Heart left ventricle (tissue), 16 donors: Measurements from ENCODE around the gene SLC18B1. TPM values are rescaled to one million over a fixed set of nuclear protein-coding genes. Genes with fewer than 3 reads are reported as not detected.

Experiments used
- ATAC-seq, 4 donors: fragments of 200-7000 bp; cut with Tn5 transposase; one replicate each; pipeline ENCODE4 v1.9.1; 2020 to 2022; ENCODE audit warnings: moderate library complexity in 4 of 4, mild to moderate bottlenecking in 3 of 4, moderate number of reproducible peaks in 1 of 4
- DNase-seq, 5 donors: peaks; one replicate each; pipeline ENCODE4 v3.0.0-alpha.2; 2020
- H3K27ac ChIP-seq, 12 donors: fragments of 200-600 bp; sonication (generic) in 4 of 12; one replicate each; pipeline versions ENCODE4 v1.5.0 to v1.8.0; 2016 to 2022; ENCODE audit warnings: mild to moderate bottlenecking in 2 of 12
- H3K27me3 ChIP-seq, 9 donors: fragments of 200-600 bp; sonication (generic) in 2 of 9; one replicate each; pipeline versions ENCODE4 v1.5.1 to v1.8.0; 2016 to 2022; ENCODE audit warnings: mild to moderate bottlenecking in 3 of 9
- H3K36me3 ChIP-seq, 9 donors: fragments of 200-600 bp; sonication (generic) in 2 of 9; one replicate each; pipeline versions ENCODE4 v1.5.0 to v1.8.0; 2018 to 2022; ENCODE audit warnings: mild to moderate bottlenecking in 2 of 9
- H3K4me1 ChIP-seq, 12 donors: fragments of 200-600 bp; sonication (generic) in 4 of 12; one replicate each; pipeline versions ENCODE4 v1.5.0 to v1.8.0; 2016 to 2022; ENCODE audit warnings: mild to moderate bottlenecking in 3 of 12
- H3K4me3 ChIP-seq, 12 donors: fragments of 200-600 bp; sonication (generic) in 4 of 12; one replicate each; pipeline versions ENCODE4 v1.5.0 to v1.8.0; 2017 to 2022; ENCODE audit warnings: mild to moderate bottlenecking in 9 of 12, moderate library complexity in 4 of 12
- H3K9me3 ChIP-seq, 12 donors: fragments of 200-600 bp; sonication (generic) in 4 of 12; one replicate each; pipeline versions ENCODE4 v1.5.0 to v1.8.0; 2016 to 2022; ENCODE audit warnings: mild to moderate bottlenecking in 1 of 12
- CTCF ChIP-seq, 12 donors: fragments of 200-600 bp; sonication (generic) in 4 of 12; IDR thresholded peaks; one replicate each; pipeline versions ENCODE4 v1.5.0 to v1.8.0; 2018 to 2022; ENCODE audit warnings: antibody characterized with exemption in 12 of 12, mild to moderate bottlenecking in 5 of 12
- POLR2A ChIP-seq, 2 donors: fragments of 450-650 bp; IDR thresholded peaks; one replicate each; pipeline ENCODE4 v1.6.1; 2017; ENCODE audit warnings: antibody characterized with exemption in 2 of 2, mild to moderate bottlenecking in 2 of 2, moderate library complexity in 2 of 2
- WGBS, 4 donors: extraction: QIAGEN DNeasy Blood & Tissue Kit in 2 of 4; methylation state at CpG; one replicate each; pipeline versions ENCODE4 v1.1.5 to v1.1.7; 2013 to 2018; 5-methylcytosine and 5-hydroxymethylcytosine counted together
- intact Hi-C, 10 donors: fragments of 100-400 bp; cut with DNase I; formaldehyde crosslinking; loops; one replicate each; pipeline versions ENCODE4 v1.11.1 to v1.14.2; 2022
- polyA plus RNA-seq, 2 donors: library from polyadenylated mRNA; stranded (reverse); fragments of 200-250 nt; gene quantifications; one replicate each; pipeline ENCODE4 v1.2.3, GENCODE V29; 2013
- total RNA-seq, 9 donors: library from RNA; depleted of rRNA in 2 of 9; stranded (reverse); fragments of >200 nt in 2 of 9; fragmentation: NEBNext Ultra II Directional in 3 of 9; extraction: Animal tissue kit (Norgen Biotek cat#: 25700) in 3 of 9; gene quantifications; one replicate each; pipeline versions ENCODE4 v1.1.0 to v1.2.4, GENCODE V29; 2016 to 2023
- donor health status: ischemic (EF 13 %, LVEDD 7.1; RV severe dilation, severe dysfunction).
- donor health status: healthy with polysubstance abuse.
- donor health status: DM: no; HTN: yes; CAD: no.
- donor health status: DM: no; HTN: no; CAD: no.
- donor health status: ischemic (EF 25% LVEDD 6.9; RV normal size, moderate dysfunction).
- donor health status: ischemic (EF 25% LVEDD 5.7; RV mildly dilated, moderate dysfunction).
- donor health status: healthy.
- donor health status: DM: yes; HTN: yes; CAD: no.
- donor health status: ischemic (EF 35%, LVEDD 5.7; RV mildly dilated, moderate dysfunction).
- donor health status: nonischemic (EF 11% LVEDD 7.7; RV severe dilation, severe dysfunction).
- donor health status: DM: yes; HTN: yes; CAD: no.
- donor health status: PGD.
- donor health status: ischemic (EF 29% LVEDD 5.4; RV normal size, mild dysfunction).
- donor health status: nonischemic (EF 23%, LVEDD 6.1; RV moderate dilation, normal function).

The SLC18B1 gene
- total and polyA plus RNA-seq, 11 donors: 1.1 to 7.4 (median 2.8) TPM

- DNase-seq (peak in 1 of 5 donors; percentile 35), ATAC-seq (peak; percentile 2 to 11 (median 9))
- Histone ChIP-seq H3K4me1 (peaks cover 0 to 43% (median 25%) of the 10 kb centered on the region in 12 donors), H3K27ac (peak overlapping the region; percentile 54 to 99 (median 84)), H3K27me3 (no peaks in the 10 kb centered on the region), H3K36me3 (peaks cover 0 to 49% (median 44%) of the 10 kb centered on the region in 9 donors), H3K9me3 (no peaks in the 10 kb centered on the region), H3K4me3 (peak overlapping the region; percentile 57 to 96 (median 80))
- 0 to 1% (median 1%) methylated on average over 14 to 27 of the region's 27 CpGs for WGBS, 4 donors
- intact Hi-C loops: loop anchor here in 3 of 10 donors (1.0 to 10.0 kb wide), 5 partner anchors 300 to 1242 kb away; partner anchors contain the start of gene STX7 (in 3 of the 3)
- TF ChIP-seq CTCF (IDR thresholded peaks at IDR 0.05): no peak
- no peak for TF ChIP-seq POLR2A (IDR thresholded peaks at IDR 0.05)
Observed at GRCh38 chr6:132814716-132815570, 16.5 kb upstream of the SLC18B1 start.

- H3K9me3 ChIP-seq: no peaks in the 10 kb centered on the region
- WGBS, 4 donors: 1 to 3% (median 2%) methylated on average over 27 of the region's 27 CpGs
- H3K27ac ChIP-seq: peak overlapping the region; percentile 54 to 99 (median 86)
- H3K27me3 ChIP-seq: no peaks in the 10 kb centered on the region
- DNase-seq (peak in 4 of 5 donors; percentile 25 to 51 (median 42)), ATAC-seq (peak in 3 of 4 donors; percentile 2 to 20 (median 10))
- intact Hi-C loops: loop anchor here in 2 of 10 donors (5.0 to 10.0 kb wide), 4 partner anchors 299 to 1244 kb away; partner anchors contain the start of gene STX7 (in 2 of the 2)
- H3K4me1 ChIP-seq: peaks cover 0 to 40% (median 25%) of the 10 kb centered on the region in 12 donors
- peaks cover 0 to 34% (median 28%) of the 10 kb centered on the region in 9 donors for H3K36me3 ChIP-seq
- H3K4me3 ChIP-seq: peak overlapping the region; percentile 64 to 96 (median 81)
- no peak for TF ChIP-seq CTCF (IDR thresholded peaks at IDR 0.05)
- no peak for TF ChIP-seq POLR2A (IDR thresholded peaks at IDR 0.05)
Observed at GRCh38 chr6:132813173-132813856, 14.9 kb upstream of the SLC18B1 start.

GRCh38 chr6:132812756-132813172 lies 14.3 kb upstream of the SLC18B1 start:
- WGBS, 4 donors: 7 to 17% (median 14%) methylated on average over 5 of the region's 5 CpGs
- H3K27me3 ChIP-seq: no peaks in the 10 kb centered on the region
- peaks cover 0 to 38% (median 24%) of the 10 kb centered on the region in 12 donors for H3K4me1 ChIP-seq
- intact Hi-C loops: loop anchor here in 2 of 10 donors (5.0 to 10.0 kb wide), 4 partner anchors 298 to 1245 kb away; partner anchors contain the start of gene STX7 (in 2 of the 2)
- no peak for ATAC-seq
- H3K4me3 ChIP-seq: peak overlapping the region; percentile 64 to 96 (median 81)
- no peak for DNase-seq
- TF ChIP-seq POLR2A (IDR thresholded peaks at IDR 0.05): no peak
- peaks cover 0 to 28% (median 22%) of the 10 kb centered on the region in 9 donors for H3K36me3 ChIP-seq
- H3K9me3 ChIP-seq: no peaks in the 10 kb centered on the region
- peak overlapping the region; percentile 54 to 99 (median 86) for H3K27ac ChIP-seq

GRCh38 chr6:132812255-132812732 lies 13.9 kb upstream of the SLC18B1 start:
- DNase-seq: no peak
- Histone ChIP-seq H3K27me3 (no peaks in the 10 kb centered on the region), H3K27ac (peak overlapping the region in 11 of 12 donors; percentile 75 to 99 (median 87)), H3K4me3 (peak overlapping the region in 11 of 12 donors; percentile 64 to 96 (median 83)), H3K36me3 (peaks cover 0 to 24% (median 17%) of the 10 kb centered on the region in 9 donors), H3K9me3 (no peaks in the 10 kb centered on the region), H3K4me1 (peaks cover 0 to 33% (median 21%) of the 10 kb centered on the region in 12 donors)
- no peak for TF ChIP-seq CTCF (IDR thresholded peaks at IDR 0.05)
- no peak for TF ChIP-seq POLR2A (IDR thresholded peaks at IDR 0.05)
- ATAC-seq: no peak
- intact Hi-C loops: loop anchor here in 2 of 10 donors (5.0 to 10.0 kb wide), 4 partner anchors 297 to 1245 kb away; partner anchors contain the start of gene STX7 (in 2 of the 2)
- 29 to 40% (median 31%) methylated on average over 2 of the region's 2 CpGs for WGBS, 4 donors
